ENCODE data around the gene TMEM209. TPM values are rescaled to one million over a fixed set of nuclear protein-coding genes. Genes with fewer than 3 reads are reported as not detected.
"Not testable (repeated sequence)": the region's sequence is repeated elsewhere in the genome, so short reads cannot be mapped to it uniquely, and the experiment has no call there.

TMEM209 gene
- polyA plus RNA-seq (2013, experiment 1 of 2): 20.5 TPM
- 20.0 TPM for polyA plus RNA-seq (2013, experiment 2 of 2)

DNA sequence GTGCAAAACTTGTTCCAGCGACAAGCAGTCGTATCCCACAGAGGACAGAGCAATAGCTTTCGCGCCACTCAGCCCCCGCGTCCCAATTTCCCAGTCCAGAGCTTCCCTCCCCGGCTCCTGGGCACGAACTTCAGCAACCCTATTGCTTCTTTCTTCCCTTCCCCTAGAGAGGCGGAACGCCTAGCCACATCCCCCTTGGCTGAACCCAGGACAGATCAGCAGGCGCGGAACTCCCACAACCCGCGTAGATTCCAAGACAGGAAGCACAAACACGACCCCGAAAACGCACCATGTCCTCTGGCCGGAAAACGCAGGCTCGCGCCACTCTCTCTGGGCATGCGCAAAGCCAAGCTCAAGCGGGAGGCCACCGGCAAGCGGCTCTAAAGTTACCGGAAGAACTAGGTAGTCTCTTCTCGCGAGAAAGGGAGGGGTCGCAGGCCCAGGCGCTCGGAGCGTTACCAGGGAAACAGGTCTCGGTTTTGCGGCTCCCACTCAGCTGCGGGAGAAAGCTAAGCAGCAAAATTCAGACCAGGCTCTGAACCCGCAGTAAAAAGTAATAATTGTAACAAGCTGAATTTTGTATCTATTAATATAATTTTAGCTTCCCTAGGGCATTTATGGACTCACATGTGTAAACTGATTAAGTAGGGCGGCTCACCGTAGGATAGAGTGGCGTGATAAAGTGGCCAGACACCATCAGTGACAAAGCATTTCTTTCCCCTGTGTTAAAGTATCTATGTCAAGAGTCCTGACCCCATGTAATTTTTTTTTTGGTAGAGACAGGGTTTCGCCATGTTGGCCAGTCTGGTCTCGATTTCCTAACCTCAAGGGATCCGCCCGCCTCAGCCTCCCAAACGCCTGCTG, at the start of gene TMEM209:
TSS of gene TMEM209 (minus strand) at position 323 of the 864 bp plus-strand sequence. CDS start at position 292, 31 bp downstream.
- Histone ChIP-seq H3K27ac (ENCODE audit: low read depth, low read length, severe bottlenecking) (peak within 1 kb of the TSS; percentile 96), H3K36me3 (ENCODE audit: control insufficient read depth, insufficient read depth, low read length) (peaks cover 31% of the 10 kb centered on the region), H3K9me3 (ENCODE audit: control insufficient read depth, low read length) (no peaks in the 10 kb centered on the region), H3K4me3 (ENCODE audit: extremely low read depth, insufficient read depth, low read length, poor library complexity, severe bottlenecking) (peak within 1 kb of the TSS; percentile 79), H3K4me1 (ENCODE audit: control insufficient read depth, insufficient read depth, low read length, poor library complexity, severe bottlenecking) (no peaks in the 10 kb centered on the region)
- WGBS, 2 experiments (ENCODE audit: insufficient coverage in 2 of 2): 9 to 18% methylated on average over 35 to 43 of the region's 44 CpGs

DNA sequence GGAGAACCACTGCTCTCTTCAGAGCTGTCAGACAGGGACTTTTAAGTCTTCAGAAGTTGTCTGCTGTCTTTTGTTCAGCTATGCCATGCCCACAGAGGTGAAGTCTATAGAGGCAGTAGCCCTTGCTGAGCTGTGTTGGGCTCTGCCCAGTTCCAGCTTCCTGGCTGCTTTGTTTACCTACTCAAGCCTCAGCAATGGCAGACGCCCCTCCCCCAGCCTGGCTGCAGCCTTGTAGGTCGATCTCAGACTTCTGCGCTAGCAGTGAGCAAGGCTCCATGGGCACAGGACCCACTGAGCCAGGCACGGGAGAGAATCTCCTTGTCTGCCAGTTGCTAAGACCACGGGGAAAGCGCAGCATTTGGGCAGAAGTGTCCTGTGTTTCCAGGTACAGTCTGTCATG, 49.3 kb upstream of the TMEM209 start:
- 77% methylated on average over 6 of the region's 6 CpGs for WGBS, 2 experiments (ENCODE audit: insufficient coverage in 2 of 2)
- Histone ChIP-seq H3K4me1 (ENCODE audit: control insufficient read depth, insufficient read depth, low read length, poor library complexity, severe bottlenecking) (no peaks in the 10 kb centered on the region), H3K36me3 (ENCODE audit: control insufficient read depth, insufficient read depth, low read length) (no peaks in the 10 kb centered on the region), H3K27ac (ENCODE audit: low read depth, low read length, severe bottlenecking) (no peak overlapping the region), H3K9me3 (ENCODE audit: control insufficient read depth, low read length) (peaks cover 13% of the 10 kb centered on the region), H3K4me3 (ENCODE audit: extremely low read depth, insufficient read depth, low read length, poor library complexity, severe bottlenecking) (no peak overlapping the region)

DNA sequence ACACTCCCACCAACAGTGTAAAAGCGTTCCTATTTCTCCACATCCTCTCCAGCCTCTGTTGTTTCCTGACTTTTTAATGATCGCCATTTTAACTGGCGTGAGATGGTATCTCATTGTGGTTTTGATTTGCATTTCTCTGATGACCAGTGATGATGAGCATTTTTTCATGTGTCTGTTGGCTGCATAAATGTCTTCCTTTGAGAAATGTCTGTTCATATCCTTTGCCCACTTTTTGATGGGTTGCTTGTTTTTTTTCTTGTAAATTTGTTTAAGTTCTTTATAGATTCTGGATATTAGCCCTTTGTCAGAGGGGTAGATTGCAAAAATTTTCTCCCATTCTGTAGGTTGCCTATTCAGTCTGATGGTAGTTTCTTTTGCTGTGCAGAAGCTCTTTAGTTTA, 44.4 kb upstream of the TMEM209 start:
- H3K9me3 ChIP-seq (ENCODE audit: control insufficient read depth, low read length); H3K36me3 ChIP-seq (ENCODE audit: control insufficient read depth, insufficient read depth, low read length); H3K4me3 ChIP-seq (ENCODE audit: extremely low read depth, insufficient read depth, low read length, poor library complexity, severe bottlenecking); H3K27ac ChIP-seq (ENCODE audit: low read depth, low read length, severe bottlenecking); H3K4me1 ChIP-seq (ENCODE audit: control insufficient read depth, insufficient read depth, low read length, poor library complexity, severe bottlenecking): not testable (repeated sequence)
- no CpG with 5 or more reads among the region's 3 CpGs for WGBS, 2 experiments (ENCODE audit: insufficient coverage in 2 of 2)

DNA sequence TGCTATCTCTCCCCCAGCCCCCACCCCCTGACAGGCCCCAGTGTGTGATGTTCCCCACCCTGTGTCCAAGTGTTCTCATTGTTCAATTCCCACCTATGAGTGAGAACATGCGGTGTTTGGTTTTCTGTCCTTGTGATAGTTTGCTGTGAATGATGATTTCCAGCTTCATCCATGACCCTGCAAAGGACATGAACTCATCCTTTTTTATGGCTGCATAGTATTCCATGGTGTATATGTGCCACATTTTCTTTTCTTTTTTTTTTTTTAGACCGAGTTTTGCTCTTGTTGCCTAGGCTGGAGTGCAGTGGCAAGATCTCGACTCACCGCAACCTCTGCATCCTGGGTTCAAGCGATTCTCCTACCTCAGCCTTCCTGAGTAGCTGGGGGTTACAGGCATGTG, 43.6 kb upstream of the TMEM209 start:
- H3K9me3 ChIP-seq (ENCODE audit: control insufficient read depth, low read length); H3K27ac ChIP-seq (ENCODE audit: low read depth, low read length, severe bottlenecking); H3K4me3 ChIP-seq (ENCODE audit: extremely low read depth, insufficient read depth, low read length, poor library complexity, severe bottlenecking); H3K36me3 ChIP-seq (ENCODE audit: control insufficient read depth, insufficient read depth, low read length); H3K4me1 ChIP-seq (ENCODE audit: control insufficient read depth, insufficient read depth, low read length, poor library complexity, severe bottlenecking): not testable (repeated sequence)
- 88 to 94% methylated on average over 4 of the region's 5 CpGs for WGBS, 2 experiments (ENCODE audit: insufficient coverage in 2 of 2)

DNA sequence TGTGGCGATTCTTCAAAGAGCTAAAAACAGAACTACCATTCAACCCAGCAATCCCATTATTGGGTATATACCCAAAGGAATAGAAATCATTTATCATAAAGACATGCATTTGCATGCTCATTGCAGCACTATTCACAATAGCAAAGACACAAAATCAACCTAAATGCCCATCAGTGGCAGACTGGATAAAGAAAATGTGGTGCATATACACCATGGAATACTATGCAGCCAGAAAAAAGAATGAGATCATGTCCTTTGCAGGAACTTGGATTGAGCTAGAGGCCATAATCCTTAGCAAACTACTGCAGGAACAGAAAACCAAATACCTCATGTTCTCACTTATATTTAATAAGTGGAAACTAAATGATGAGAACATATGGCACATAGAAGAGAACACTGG, 41.3 kb upstream of the TMEM209 start:
- WGBS, 2 experiments (ENCODE audit: insufficient coverage in 2 of 2): no CpG with 5 or more reads among the region's 1 CpG
- not testable (repeated sequence) for H3K27ac ChIP-seq (ENCODE audit: low read depth, low read length, severe bottlenecking); H3K9me3 ChIP-seq (ENCODE audit: control insufficient read depth, low read length); H3K4me1 ChIP-seq (ENCODE audit: control insufficient read depth, insufficient read depth, low read length, poor library complexity, severe bottlenecking); H3K36me3 ChIP-seq (ENCODE audit: control insufficient read depth, insufficient read depth, low read length); H3K4me3 ChIP-seq (ENCODE audit: extremely low read depth, insufficient read depth, low read length, poor library complexity, severe bottlenecking)

DNA sequence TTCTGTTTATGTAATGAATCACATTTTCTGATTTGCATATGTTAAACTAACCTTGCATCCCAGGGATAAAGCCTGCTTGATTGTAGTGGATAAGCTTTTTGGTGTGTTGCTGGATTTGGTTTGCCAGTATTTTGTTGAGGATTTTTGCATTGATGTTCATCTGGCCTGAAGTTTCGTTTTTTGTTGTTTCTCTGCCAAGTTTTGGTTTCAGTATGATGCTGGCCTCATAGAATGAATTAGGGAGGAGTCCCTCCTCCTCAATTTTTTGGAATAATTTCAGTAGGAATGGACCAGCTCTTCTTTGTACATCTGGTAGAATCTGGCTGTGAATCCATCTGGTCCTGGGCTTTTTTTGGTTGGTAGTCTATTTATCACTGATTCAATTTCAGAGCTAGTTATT, 38.3 kb upstream of the TMEM209 start:
- H3K4me3 ChIP-seq (ENCODE audit: extremely low read depth, insufficient read depth, low read length, poor library complexity, severe bottlenecking); H3K4me1 ChIP-seq (ENCODE audit: control insufficient read depth, insufficient read depth, low read length, poor library complexity, severe bottlenecking); H3K27ac ChIP-seq (ENCODE audit: low read depth, low read length, severe bottlenecking); H3K9me3 ChIP-seq (ENCODE audit: control insufficient read depth, low read length); H3K36me3 ChIP-seq (ENCODE audit: control insufficient read depth, insufficient read depth, low read length): not testable (repeated sequence)
- WGBS, 2 experiments (ENCODE audit: insufficient coverage in 2 of 2): 67% methylated on average over 1 of the region's 1 CpG; no CpG with 5 or more reads in 1 of the 2 experiments

DNA sequence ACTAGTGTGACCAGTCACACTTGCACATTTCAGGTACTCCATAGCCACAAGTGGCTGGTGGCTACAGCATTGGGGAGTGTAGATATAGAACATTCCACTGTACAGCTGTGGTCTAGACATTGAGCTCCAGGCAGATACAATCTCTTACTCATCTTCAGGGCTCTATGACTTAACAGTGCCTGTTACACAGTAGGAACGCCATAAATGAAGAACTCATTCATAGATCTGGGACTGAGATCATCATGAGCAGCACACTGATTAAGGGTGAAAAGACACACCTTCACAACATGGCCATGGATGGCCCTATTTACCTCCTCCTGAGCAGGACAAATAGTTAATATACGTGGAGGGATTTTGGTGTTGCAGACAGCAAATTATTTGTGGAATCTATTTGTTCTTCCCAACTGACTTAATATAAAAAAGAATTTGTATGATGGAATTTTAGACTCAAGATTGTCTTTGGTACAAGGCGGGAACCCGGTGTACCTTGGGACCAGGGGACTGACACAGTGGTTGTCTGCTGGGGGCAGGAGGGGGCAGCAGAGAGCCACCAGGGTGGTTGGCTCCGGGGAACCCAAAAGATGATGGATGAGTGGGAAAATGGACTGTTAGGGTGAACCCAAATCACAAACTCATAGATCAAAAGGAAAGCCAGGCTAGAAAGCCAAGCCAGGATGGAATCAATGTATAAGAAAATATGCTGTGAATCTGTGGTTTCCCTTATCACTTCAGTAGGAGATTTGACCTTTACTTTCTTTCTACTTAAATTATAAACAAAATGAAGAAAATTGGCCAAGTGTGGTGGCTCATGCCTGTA, 37.2 kb upstream of the TMEM209 start:
- no peak overlapping the region for H3K27ac ChIP-seq (ENCODE audit: low read depth, low read length, severe bottlenecking)

DNA sequence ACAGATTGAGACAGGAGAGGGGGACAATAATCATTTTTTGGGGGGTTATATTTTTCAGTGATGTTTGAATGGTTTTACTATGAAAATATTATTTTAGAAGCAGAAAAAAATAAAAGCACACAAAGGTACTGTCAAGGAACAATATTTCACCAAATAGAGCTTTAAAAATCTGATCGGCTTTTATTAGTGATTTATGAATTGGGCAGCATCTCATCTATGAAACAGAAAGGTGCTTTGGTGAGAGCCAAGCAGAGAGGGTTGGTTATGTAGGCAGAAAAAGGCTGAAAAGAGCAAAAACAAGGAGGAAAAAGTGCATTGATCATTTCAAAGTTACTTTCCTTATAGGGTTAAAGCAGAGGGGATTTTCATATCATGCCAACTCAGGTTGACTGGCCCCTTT, 35.0 kb upstream of the TMEM209 start:
- Histone ChIP-seq H3K9me3 (ENCODE audit: control insufficient read depth, low read length) (no peaks in the 10 kb centered on the region), H3K27ac (ENCODE audit: low read depth, low read length, severe bottlenecking) (no peak overlapping the region), H3K36me3 (ENCODE audit: control insufficient read depth, insufficient read depth, low read length) (no peaks in the 10 kb centered on the region), H3K4me1 (ENCODE audit: control insufficient read depth, insufficient read depth, low read length, poor library complexity, severe bottlenecking) (no peaks in the 10 kb centered on the region), H3K4me3 (ENCODE audit: extremely low read depth, insufficient read depth, low read length, poor library complexity, severe bottlenecking) (no peak overlapping the region)
- WGBS, 2 experiments (ENCODE audit: insufficient coverage in 2 of 2): no CpG with 5 or more reads among the region's 1 CpG

More for the DNA sequence above, 37.2 kb upstream of the TMEM209 start:
- Histone ChIP-seq H3K4me3 (ENCODE audit: extremely low read depth, insufficient read depth, low read length, poor library complexity, severe bottlenecking) (no peak overlapping the region), H3K9me3 (ENCODE audit: control insufficient read depth, low read length) (no peaks in the 10 kb centered on the region), H3K36me3 (ENCODE audit: control insufficient read depth, insufficient read depth, low read length) (no peaks in the 10 kb centered on the region), H3K4me1 (ENCODE audit: control insufficient read depth, insufficient read depth, low read length, poor library complexity, severe bottlenecking) (no peaks in the 10 kb centered on the region)
- 26 to 41% methylated on average over 2 to 3 of the region's 5 CpGs for WGBS, 2 experiments (ENCODE audit: insufficient coverage in 2 of 2)

DNA sequence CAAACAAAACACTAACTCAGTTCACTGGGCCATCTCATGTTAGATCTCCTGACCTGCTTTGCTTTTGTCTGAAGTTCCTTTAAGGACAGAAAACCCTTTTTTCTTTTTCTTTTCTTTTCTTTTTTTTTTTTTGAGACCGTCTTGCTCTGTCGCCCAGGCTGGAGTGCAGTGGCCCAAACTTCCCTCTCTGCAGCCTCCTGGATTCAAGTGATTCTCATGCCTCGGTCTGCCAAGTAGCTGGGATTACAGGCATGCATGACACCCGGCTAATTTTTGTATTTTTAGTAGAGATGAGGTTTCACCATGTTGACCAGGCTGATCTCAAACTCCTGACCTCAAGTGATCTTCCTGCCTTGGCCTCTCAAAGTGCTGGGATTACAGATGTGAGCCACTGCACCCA, 31.2 kb upstream of the TMEM209 start:
- H3K4me3 ChIP-seq (ENCODE audit: extremely low read depth, insufficient read depth, low read length, poor library complexity, severe bottlenecking); H3K36me3 ChIP-seq (ENCODE audit: control insufficient read depth, insufficient read depth, low read length); H3K27ac ChIP-seq (ENCODE audit: low read depth, low read length, severe bottlenecking); H3K4me1 ChIP-seq (ENCODE audit: control insufficient read depth, insufficient read depth, low read length, poor library complexity, severe bottlenecking); H3K9me3 ChIP-seq (ENCODE audit: control insufficient read depth, low read length): not testable (repeated sequence)
- WGBS, 2 experiments (ENCODE audit: insufficient coverage in 2 of 2): 89% methylated on average over 4 of the region's 4 CpGs; no CpG with 5 or more reads in 1 of the 2 experiments

DNA sequence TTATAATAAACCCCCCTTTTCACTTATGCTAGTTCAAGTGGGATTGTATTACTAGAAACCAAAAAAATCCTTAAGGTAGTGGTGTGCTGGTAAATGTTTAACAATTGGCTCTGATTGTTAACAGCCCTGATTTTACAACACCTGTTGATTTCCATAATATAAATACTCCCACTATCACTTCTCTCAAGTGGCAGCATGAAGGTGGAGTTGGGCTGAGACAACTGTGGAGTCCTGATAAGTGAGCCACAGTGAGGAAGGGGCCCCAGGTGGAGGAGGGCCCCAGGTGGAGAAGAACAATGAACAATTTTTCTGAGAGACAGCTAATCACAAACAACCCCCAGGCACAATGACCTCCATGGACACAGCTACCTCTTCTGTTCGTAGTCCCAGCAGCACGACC, 28.9 kb upstream of the TMEM209 start:
- Histone ChIP-seq H3K36me3 (ENCODE audit: control insufficient read depth, insufficient read depth, low read length) (no peaks in the 10 kb centered on the region), H3K4me1 (ENCODE audit: control insufficient read depth, insufficient read depth, low read length, poor library complexity, severe bottlenecking) (no peaks in the 10 kb centered on the region), H3K9me3 (ENCODE audit: control insufficient read depth, low read length) (no peaks in the 10 kb centered on the region), H3K4me3 (ENCODE audit: extremely low read depth, insufficient read depth, low read length, poor library complexity, severe bottlenecking) (no peak overlapping the region), H3K27ac (ENCODE audit: low read depth, low read length, severe bottlenecking) (no peak overlapping the region)
- 88 to 91% methylated on average over 2 of the region's 2 CpGs for WGBS, 2 experiments (ENCODE audit: insufficient coverage in 2 of 2)
